GM12873 (cell line): ENCODE results near the gene GPLD1.

Experiments
- TF ChIP-seq, protein P1 (sequence below): IDR thresholded peaks from 2 replicates; pipeline ENCODE4 v1.5.1; 2012; ENCODE audit warnings: low read depth, mild to moderate bottlenecking, moderate library complexity, low read length, control low read depth; ENCODE audit not compliant: insufficient read depth; ENCODE audit errors: missing control alignments

The GPLD1 gene

DNA sequence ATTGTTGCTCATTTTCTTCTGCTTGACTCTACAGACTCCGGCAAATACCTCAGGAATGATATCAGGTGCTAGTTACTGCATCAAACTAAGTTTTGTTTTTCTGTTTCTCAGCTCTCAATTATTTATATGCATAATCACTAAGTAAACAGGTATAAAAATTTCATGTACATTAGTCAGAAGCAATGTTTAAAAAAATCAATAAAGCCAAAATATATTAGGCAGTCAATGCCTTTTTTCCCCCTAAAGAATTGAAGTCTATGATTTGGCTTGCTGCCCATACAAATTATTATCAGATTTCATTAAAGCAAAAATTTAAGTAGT is 107.2 kb downstream of the GPLD1 start:
- TF ChIP-seq, protein P1, sequence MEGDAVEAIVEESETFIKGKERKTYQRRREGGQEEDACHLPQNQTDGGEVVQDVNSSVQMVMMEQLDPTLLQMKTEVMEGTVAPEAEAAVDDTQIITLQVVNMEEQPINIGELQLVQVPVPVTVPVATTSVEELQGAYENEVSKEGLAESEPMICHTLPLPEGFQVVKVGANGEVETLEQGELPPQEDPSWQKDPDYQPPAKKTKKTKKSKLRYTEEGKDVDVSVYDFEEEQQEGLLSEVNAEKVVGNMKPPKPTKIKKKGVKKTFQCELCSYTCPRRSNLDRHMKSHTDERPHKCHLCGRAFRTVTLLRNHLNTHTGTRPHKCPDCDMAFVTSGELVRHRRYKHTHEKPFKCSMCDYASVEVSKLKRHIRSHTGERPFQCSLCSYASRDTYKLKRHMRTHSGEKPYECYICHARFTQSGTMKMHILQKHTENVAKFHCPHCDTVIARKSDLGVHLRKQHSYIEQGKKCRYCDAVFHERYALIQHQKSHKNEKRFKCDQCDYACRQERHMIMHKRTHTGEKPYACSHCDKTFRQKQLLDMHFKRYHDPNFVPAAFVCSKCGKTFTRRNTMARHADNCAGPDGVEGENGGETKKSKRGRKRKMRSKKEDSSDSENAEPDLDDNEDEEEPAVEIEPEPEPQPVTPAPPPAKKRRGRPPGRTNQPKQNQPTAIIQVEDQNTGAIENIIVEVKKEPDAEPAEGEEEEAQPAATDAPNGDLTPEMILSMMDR: no peak

DNA sequence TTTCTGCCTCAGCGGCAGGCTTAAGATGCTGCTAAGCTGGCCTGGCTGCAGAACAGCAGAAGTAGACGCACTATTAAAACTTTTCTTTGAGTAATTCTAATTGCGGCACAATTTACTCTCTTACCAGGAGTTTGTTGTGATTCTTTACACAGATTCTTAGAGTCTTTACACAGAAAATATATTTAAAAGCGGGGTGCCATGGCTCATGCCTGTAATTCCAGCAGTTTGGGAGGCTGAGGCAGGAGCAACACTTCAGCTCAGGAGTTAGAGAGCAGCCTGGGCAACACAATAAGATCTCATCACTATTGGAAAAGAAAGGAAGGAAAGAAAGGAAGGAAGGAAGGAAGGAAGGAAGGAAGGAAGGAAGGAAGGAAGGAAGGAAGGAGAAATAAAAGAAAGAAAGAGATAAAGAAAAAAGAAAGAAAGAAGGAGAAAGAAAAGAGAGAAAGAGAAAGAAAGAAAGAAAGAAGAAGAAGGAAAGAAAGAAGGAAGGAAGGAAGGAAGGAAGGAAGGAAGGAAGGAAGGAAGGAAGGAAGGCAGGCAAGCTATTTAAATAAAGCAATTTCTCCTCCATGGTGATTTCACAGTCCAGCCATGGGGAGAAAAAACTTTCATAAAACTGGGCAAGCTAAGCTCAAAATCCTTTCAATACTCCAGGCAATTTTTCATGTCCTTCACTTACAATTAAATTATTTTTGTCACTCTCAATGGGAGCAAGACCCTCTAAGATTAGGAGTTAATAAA is 107.7 kb downstream of the GPLD1 start:
- TF ChIP-seq, protein P1: no peak

DNA sequence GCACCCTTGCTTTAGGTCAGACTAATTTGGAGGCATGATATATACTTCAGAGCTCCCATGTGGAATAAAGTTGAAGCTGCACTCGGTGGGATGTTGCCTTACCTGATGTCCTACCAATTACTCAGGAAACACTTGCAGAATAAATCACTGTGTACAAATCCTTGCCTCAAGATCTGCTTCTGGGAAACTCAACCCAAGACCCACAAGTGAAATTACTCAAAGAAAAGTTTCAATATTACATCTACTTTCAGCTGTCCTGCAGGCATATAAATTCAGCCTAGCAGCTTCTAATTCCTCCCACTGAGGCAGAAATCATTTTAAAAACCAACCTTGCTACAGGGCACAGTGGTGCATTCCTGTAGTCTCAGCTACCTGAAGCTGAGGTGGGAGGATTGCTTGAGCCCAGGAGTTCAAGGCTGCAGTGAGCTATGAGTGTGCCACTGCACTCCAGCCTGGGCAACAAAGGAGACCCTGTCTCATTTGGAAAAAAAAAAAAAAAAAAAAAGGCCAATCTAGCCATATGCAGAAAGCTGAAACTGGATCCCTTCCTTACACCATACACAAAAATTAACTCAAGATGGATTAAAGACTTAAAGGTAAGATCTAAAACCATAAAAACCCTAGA is 110.8 kb downstream of the GPLD1 start:
- TF ChIP-seq, protein P1: no peak
